Epithelial cell of esophagus (primary cell): ENCODE results near the gene INPP5F.
A peak's percentile ranks its signal among the peaks of the same experiment; 100 is the strongest.

ENCODE experiments used
- DNase-seq: peaks from one replicate; pipeline ENCODE4 v3.0.0; 2010; ENCODE audit warnings: low read depth
- H3K4me3 ChIP-seq: 2 replicates; pipeline ENCODE4 v1.5.1; 2011; ENCODE audit warnings: mild to moderate bottlenecking, low read length, control low read depth
- CTCF ChIP-seq: IDR thresholded peaks from 2 replicates; pipeline ENCODE4 v1.5.1; 2011; ENCODE audit warnings: low read depth, mild to moderate bottlenecking, low read length, control low read depth, inconsistent platforms; ENCODE audit not compliant: insufficient read depth; ENCODE audit errors: missing control alignments

The INPP5F gene

GRCh38 chr10:119872860-119873681, 147.2 kb downstream of the INPP5F start:
- peak; percentile 88 for DNase-seq
- TF ChIP-seq CTCF = no peak
- peak overlapping the region; percentile 88 for H3K4me3 ChIP-seq

- no peak for TF ChIP-seq CTCF
- DNase-seq = no peak
- H3K4me3 ChIP-seq = no peak overlapping the region
These were observed 152.7 kb downstream of the INPP5F start for GRCh38 chr10:119878524-119878923.
